H1 (cell line): ENCODE results near the gene PTPRG.

Experiments
- CEBPB ChIP-seq: IDR thresholded peaks from 2 replicates; pipeline ENCODE4 v1.6.1; 2012; ENCODE audit warnings: low read depth, low read length
- EZH2 ChIP-seq: fragments of 200-600 bp; sonication (generic); IDR thresholded peaks from 2 replicates; pipeline ENCODE4 v1.7.1; 2012; ENCODE audit warnings: low read depth, mild to moderate bottlenecking, moderate library complexity, low read length, inconsistent platforms; ENCODE audit not compliant: severe bottlenecking
- POLR2A ChIP-seq, 2 experiments: IDR thresholded peaks; 1 replicate in 1 of 2; 2 replicates in 1 of 2; pipeline ENCODE4 v1.6.1; 2011; ENCODE audit warnings: low read depth in 2 of 2, low read length in 2 of 2, mild to moderate bottlenecking in 2 of 2; ENCODE audit errors: control extremely low read depth in 1 of 2
- SP1 ChIP-seq: IDR thresholded peaks from 2 replicates; pipeline ENCODE4 v1.6.1; 2011; ENCODE audit warnings: low read depth, low read length
- TF ChIP-seq, protein P1 (sequence below): IDR thresholded peaks from 2 replicates; pipeline ENCODE4 v1.6.1; 2012; ENCODE audit warnings: low read length, inconsistent platforms
- TF ChIP-seq, protein P2 (sequence below), 3 experiments: IDR thresholded peaks; 1 replicate in 2 of 3; 2 replicates in 1 of 3; pipeline versions ENCODE4 v1.5.1 to v1.6.1; 2011; ENCODE audit warnings: low read length in 3 of 3, mild to moderate bottlenecking in 3 of 3, inconsistent platforms in 2 of 3, low read depth in 1 of 3, moderate library complexity in 1 of 3; ENCODE audit not compliant: insufficient read depth in 1 of 3; ENCODE audit errors: control extremely low read depth in 1 of 3
- TF ChIP-seq, protein P3 (sequence below): IDR thresholded peaks from 2 replicates; pipeline ENCODE4 v1.6.1; 2012; ENCODE audit warnings: inconsistent platforms

DNA sequence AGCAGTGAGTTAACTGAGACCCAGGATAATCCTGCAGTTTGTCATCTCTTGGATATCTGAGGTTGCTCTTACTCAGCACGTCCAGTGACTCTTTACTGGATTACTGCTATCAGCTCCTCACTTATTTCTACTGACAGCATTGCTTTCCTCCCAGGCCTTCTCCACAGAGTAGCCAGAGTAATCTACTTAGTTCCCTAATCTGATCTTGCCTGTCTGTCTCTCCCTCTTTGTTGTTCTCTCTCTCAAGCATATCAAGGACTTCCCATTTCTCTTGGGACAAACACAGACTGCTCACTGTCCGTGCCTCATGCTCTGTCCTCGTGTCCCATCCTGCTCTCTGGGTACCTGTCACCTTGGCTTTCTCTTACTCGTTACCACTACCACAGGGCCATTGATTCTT is 435.7 kb downstream of the PTPRG start:
- TF ChIP-seq, protein P1, sequence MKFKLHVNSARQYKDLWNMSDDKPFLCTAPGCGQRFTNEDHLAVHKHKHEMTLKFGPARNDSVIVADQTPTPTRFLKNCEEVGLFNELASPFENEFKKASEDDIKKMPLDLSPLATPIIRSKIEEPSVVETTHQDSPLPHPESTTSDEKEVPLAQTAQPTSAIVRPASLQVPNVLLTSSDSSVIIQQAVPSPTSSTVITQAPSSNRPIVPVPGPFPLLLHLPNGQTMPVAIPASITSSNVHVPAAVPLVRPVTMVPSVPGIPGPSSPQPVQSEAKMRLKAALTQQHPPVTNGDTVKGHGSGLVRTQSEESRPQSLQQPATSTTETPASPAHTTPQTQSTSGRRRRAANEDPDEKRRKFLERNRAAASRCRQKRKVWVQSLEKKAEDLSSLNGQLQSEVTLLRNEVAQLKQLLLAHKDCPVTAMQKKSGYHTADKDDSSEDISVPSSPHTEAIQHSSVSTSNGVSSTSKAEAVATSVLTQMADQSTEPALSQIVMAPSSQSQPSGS: no peak
- TF ChIP-seq EZH2 (no peak), CEBPB (no peak), POLR2A (IDR thresholded peaks at IDR 0.05; ENCODE audit: control extremely low read depth in 1 of 2, low read depth in 2 of 2, low read length in 2 of 2) (no peak), SP1 (no peak)
- TF ChIP-seq, protein P2, sequence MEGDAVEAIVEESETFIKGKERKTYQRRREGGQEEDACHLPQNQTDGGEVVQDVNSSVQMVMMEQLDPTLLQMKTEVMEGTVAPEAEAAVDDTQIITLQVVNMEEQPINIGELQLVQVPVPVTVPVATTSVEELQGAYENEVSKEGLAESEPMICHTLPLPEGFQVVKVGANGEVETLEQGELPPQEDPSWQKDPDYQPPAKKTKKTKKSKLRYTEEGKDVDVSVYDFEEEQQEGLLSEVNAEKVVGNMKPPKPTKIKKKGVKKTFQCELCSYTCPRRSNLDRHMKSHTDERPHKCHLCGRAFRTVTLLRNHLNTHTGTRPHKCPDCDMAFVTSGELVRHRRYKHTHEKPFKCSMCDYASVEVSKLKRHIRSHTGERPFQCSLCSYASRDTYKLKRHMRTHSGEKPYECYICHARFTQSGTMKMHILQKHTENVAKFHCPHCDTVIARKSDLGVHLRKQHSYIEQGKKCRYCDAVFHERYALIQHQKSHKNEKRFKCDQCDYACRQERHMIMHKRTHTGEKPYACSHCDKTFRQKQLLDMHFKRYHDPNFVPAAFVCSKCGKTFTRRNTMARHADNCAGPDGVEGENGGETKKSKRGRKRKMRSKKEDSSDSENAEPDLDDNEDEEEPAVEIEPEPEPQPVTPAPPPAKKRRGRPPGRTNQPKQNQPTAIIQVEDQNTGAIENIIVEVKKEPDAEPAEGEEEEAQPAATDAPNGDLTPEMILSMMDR (IDR thresholded peaks at IDR 0.05; ENCODE audit: control extremely low read depth in 1 of 3, insufficient read depth in 1 of 3, low read depth in 1 of 3, low read length in 3 of 3): no peak
- TF ChIP-seq, protein P3, sequence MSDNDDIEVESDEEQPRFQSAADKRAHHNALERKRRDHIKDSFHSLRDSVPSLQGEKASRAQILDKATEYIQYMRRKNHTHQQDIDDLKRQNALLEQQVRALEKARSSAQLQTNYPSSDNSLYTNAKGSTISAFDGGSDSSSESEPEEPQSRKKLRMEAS: no peak
